GM12878 (cell line): Measurements from ENCODE around the gene SIGLEC14. TPM values are rescaled to one million over a fixed set of nuclear protein-coding genes. Genes with fewer than 3 reads are reported as not detected.

Experiments
- ATAC-seq: fragments of 200-7000 bp; cut with Tn5 transposase; 3 replicates; pipeline ENCODE4 v1.9.1; 2020; ENCODE audit warnings: mild to moderate bottlenecking, moderate library complexity
- BruUV-seq: library from RNA; stranded (reverse); fragments of 400-500 nt; replicated peaks from 2 replicates; lab custom pipeline; 2021; lab: Mats Ljungman, UMichigan
- CTCF ChIA-PET: fragments of 300-600 bp; sonication (Branson Sonifier 250); formaldehyde crosslinking; extraction: SDS; loops from one replicate; lab custom pipeline; 2021; ENCODE audit warnings: inconsistent platforms; lab: Yijun Ruan, JAX
- POLR2A ChIA-PET: fragments of 350-600 bp; formaldehyde crosslinking; extraction: SDS; loops from one replicate; lab custom pipeline; 2021; ENCODE audit warnings: inconsistent platforms; lab: Charles Lee
- RAD21 ChIA-PET: fragments of 300-600 bp; sonication (Branson Sonifier 250); formaldehyde crosslinking; loops from one replicate; lab custom pipeline; 2023; ENCODE audit warnings: antibody characterized with exemption; ENCODE audit not compliant: unreplicated experiment; lab: Charles Lee
- SMC1A ChIA-PET: fragments of 300-600 bp; sonication (Branson Sonifier 250); formaldehyde crosslinking; loops from one replicate; lab custom pipeline; 2023; ENCODE audit not compliant: unreplicated experiment, uncharacterized antibody; lab: Charles Lee
- DNase-seq: peaks from one replicate; pipeline ENCODE4 v3.0.0-alpha.2; 2011; ENCODE audit warnings: low read depth, low spot score
- FAIRE-seq: peaks from 3 replicates; lab custom pipeline; 2011; peaks lifted over from hg19 to GRCh38; lab: Jason Lieb, UNC
- H2AFZ ChIP-seq: 2 replicates; pipeline ENCODE4 v1.6.0; 2011; ENCODE audit warnings: low read depth, low read length, control low read depth; ENCODE audit not compliant: control insufficient read depth
- H3K27ac ChIP-seq: 2 replicates; pipeline ENCODE4 v1.5.1; 2011; ENCODE audit warnings: control low read depth; ENCODE audit not compliant: control insufficient read depth, insufficient read depth
- H3K27me3 ChIP-seq, 2 experiments: replicated peaks in 1 of 2; 2 replicates each; pipeline versions ENCODE4 v1.6.0 to v1.6.1; 2011; ENCODE audit warnings: low read length in 1 of 2; ENCODE audit not compliant: control insufficient read depth in 2 of 2, insufficient read depth in 2 of 2
- H3K36me3 ChIP-seq, 2 experiments: 2 replicates each; pipeline ENCODE4 v1.5.1; 2011; ENCODE audit warnings: low read length in 1 of 2; ENCODE audit not compliant: control insufficient read depth in 2 of 2, insufficient read depth in 2 of 2
- H3K4me1 ChIP-seq: 2 replicates; pipeline ENCODE4 v1.6.1; 2011; ENCODE audit warnings: mild to moderate bottlenecking, low read length, moderate library complexity, mixed read lengths; ENCODE audit not compliant: control insufficient read depth, insufficient read depth
- H3K4me2 ChIP-seq: 2 replicates; pipeline ENCODE4 v1.6.0; 2011; ENCODE audit warnings: control low read depth; ENCODE audit not compliant: control insufficient read depth, insufficient read depth
- H3K4me3 ChIP-seq: fragments of 200-600 bp; sonication (generic); 2 replicates; pipeline ENCODE4 v1.5.1; 2016
- H3K79me2 ChIP-seq: 2 replicates; pipeline ENCODE4 v1.6.0; 2011; ENCODE audit warnings: low read length; ENCODE audit not compliant: control insufficient read depth, insufficient read depth
- H3K9ac ChIP-seq: 2 replicates; pipeline ENCODE4 v1.8.0; 2011; ENCODE audit warnings: low read length, control low read depth, mixed read lengths; ENCODE audit not compliant: control insufficient read depth, insufficient read depth
- H3K9me3 ChIP-seq: replicated peaks from 3 replicates; pipeline ENCODE4 v1.5.1; 2011; ENCODE audit warnings: mild to moderate bottlenecking, low read length; ENCODE audit not compliant: control insufficient read depth, insufficient read depth
- H4K20me1 ChIP-seq: 2 replicates; pipeline ENCODE4 v1.6.0; 2011; ENCODE audit not compliant: control insufficient read depth, insufficient read depth
- BHLHE40 ChIP-seq, 2 experiments: fragments of 450-650 bp in 1 of 2; IDR thresholded peaks; 2 replicates each; pipeline ENCODE4 v1.6.1; 2011 to 2017; ENCODE audit warnings: low read depth in 2 of 2, borderline replicate concordance in 1 of 2, improper control_type of control experiment in 1 of 2, low read length in 1 of 2, mild to moderate bottlenecking in 1 of 2
- HDAC6 ChIP-seq: fragments of 200-600 bp; sonication (generic); IDR thresholded peaks from one replicate; pipeline ENCODE4 v1.8.0; 2017; ENCODE audit warnings: antibody characterized with exemption; ENCODE audit not compliant: unreplicated experiment
- IKZF1 ChIP-seq: fragments of 450-650 bp; conservative IDR thresholded peaks from 2 replicates; pipeline ENCODE4 v1.6.1; 2017; ENCODE audit warnings: antibody characterized with exemption, mild to moderate bottlenecking
- IKZF2 ChIP-seq, 2 experiments: fragments of 450-650 bp; IDR thresholded peaks; 2 replicates each; pipeline ENCODE4 v1.6.1; 2017; ENCODE audit warnings: mild to moderate bottlenecking in 2 of 2, moderate library complexity in 2 of 2
- MYB ChIP-seq: fragments of 150-350 bp; IDR thresholded peaks from 2 replicates; pipeline ENCODE4 v1.6.1; 2014; ENCODE audit warnings: mild to moderate bottlenecking, low read depth, low read length, borderline replicate concordance
- NR2F1 ChIP-seq: fragments of 450-650 bp; conservative IDR thresholded peaks from 2 replicates; pipeline ENCODE4 v1.6.1; 2017; ENCODE audit warnings: mild to moderate bottlenecking
- RUNX3 ChIP-seq: IDR thresholded peaks from 2 replicates; pipeline ENCODE4 v1.6.1; 2012; ENCODE audit warnings: low read length, inconsistent platforms
- SPI1 ChIP-seq: IDR thresholded peaks from 2 replicates; pipeline ENCODE4 v1.6.1; 2011; ENCODE audit warnings: low read depth, mild to moderate bottlenecking, low read length, moderate library complexity, borderline replicate concordance; ENCODE audit not compliant: insufficient read depth
- SREBF1 ChIP-seq: IDR thresholded peaks from 2 replicates; pipeline ENCODE4 v1.6.1; 2012; ENCODE audit warnings: mild to moderate bottlenecking, low read length
- SREBF2 ChIP-seq: IDR thresholded peaks from 2 replicates; pipeline ENCODE4 v1.6.1; 2012; ENCODE audit warnings: mild to moderate bottlenecking, low read length
- SRF ChIP-seq, 2 experiments: IDR thresholded peaks; 2 replicates each; pipeline ENCODE4 v1.6.1; 2011; ENCODE audit warnings: low read depth in 2 of 2, low read length in 2 of 2, mild to moderate bottlenecking in 1 of 2, moderate library complexity in 1 of 2
- TCF7 ChIP-seq: IDR thresholded peaks from 2 replicates; pipeline ENCODE4 v1.6.1; 2014; ENCODE audit warnings: antibody characterized with exemption, borderline replicate concordance
- ZNF24 ChIP-seq: fragments of 450-650 bp; IDR thresholded peaks from 2 replicates; pipeline ENCODE4 v1.6.1; 2017; ENCODE audit warnings: antibody characterized with exemption, mild to moderate bottlenecking
- WGBS: methylation state at CpG from one replicate; pipeline ENCODE4 v1.1.6; 2016; ENCODE audit warnings: low lambda C conversion rate; ENCODE audit not compliant: insufficient replicate concordance, insufficient coverage; ENCODE audit errors: missing lambda C conversion rate; 5-methylcytosine and 5-hydroxymethylcytosine counted together
- in situ Hi-C: fragments of 300-500 bp; cut with MboI; formaldehyde crosslinking; loops from 9 replicates; pipeline ENCODE4 v1.14.3; 2018; ENCODE audit warnings: mixed read lengths
- intact Hi-C: fragments of 100-400 bp; cut with micrococcal nuclease; formaldehyde crosslinking; loops from one replicate; pipeline ENCODE4 v1.14.2; 2022; ENCODE audit not compliant: unreplicated experiment
- polyA plus RNA-seq, 11 experiments: library from polyadenylated mRNA; depleted of rRNA in 4 of 11; unstranded in 6 of 11; stranded (reverse) in 5 of 11; fragments of >200 nt; fragmentation: Nextera tagmentation in 4 of 11; fragmentation: Illumina TruSeq in 1 of 11; extraction: Ambion mirVana in 4 of 11; extraction: Trizol in 1 of 11; gene quantifications; 1 replicate in 1 of 11; 2 replicates in 10 of 11; pipeline versions ENCODE4 v1.2.1 to v1.2.3, GENCODE V29; 2011 to 2016; ENCODE audit warnings: inconsistent platforms in 2 of 11, missing spikeins in 2 of 11, low read depth in 1 of 11
- total RNA-seq, 4 experiments: library from RNA; depleted of rRNA in 3 of 4; stranded (reverse); fragments of >200 nt in 3 of 4; fragmentation: Illumina TruSeq in 1 of 4; extraction: Trizol in 1 of 4; gene quantifications; 2 replicates each; pipeline versions ENCODE4 v1.2.1 to v1.2.3, GENCODE V29; 2013 to 2021
- TF ChIP-seq, protein P1 (sequence below): fragments of 450-650 bp; IDR thresholded peaks from 2 replicates; pipeline ENCODE4 v1.6.1; 2017; ENCODE audit warnings: low read depth, mild to moderate bottlenecking, moderate library complexity
- TF ChIP-seq, protein P2 (sequence below): IDR thresholded peaks from 2 replicates; pipeline ENCODE4 v1.6.1; 2011; ENCODE audit warnings: low read depth, mild to moderate bottlenecking, low read length, moderate library complexity, borderline replicate concordance; ENCODE audit errors: extremely low read depth

Gene SIGLEC14
- total and polyA plus RNA-seq, 10 of the 15 experiments (the other 5 are each of a cell fraction or from before 2014, with no cell fraction given), result 0.57 to 8.4 (median 4.6) TPM

GRCh38 chr19:51652266-51652665 lies 5.6 kb upstream of the SIGLEC14 start:
- Histone ChIP-seq H3K4me2 (no peak overlapping the region), H3K9ac (no peak overlapping the region)
- FAIRE-seq, result no peak

GRCh38 chr19:51651216-51651846 lies 4.7 kb upstream of the SIGLEC14 start:
- H3K4me2 ChIP-seq, result no peak overlapping the region; the same call in 1 of the 2 replicates
- 10% methylated on average over 7 of the region's 7 CpGs for WGBS
- no peak overlapping the region; the same call in 1 of the 2 replicates for H3K27ac ChIP-seq
- H2AFZ ChIP-seq, result no peak overlapping the region
- ATAC-seq (peak; percentile 78), FAIRE-seq (peak; percentile 62), DNase-seq (no peak)
- no peak overlapping the region for H3K4me3 ChIP-seq
- RAD21 ChIA-PET, result interaction anchor here (1.6 kb wide), 1 partner anchor 49 kb away, joined by 5 read pairs; no protein-coding TSS in a partner anchor
- CTCF ChIA-PET, result interaction anchor here (1.3 to 1.7 kb wide), 3 partner anchors 10 to 180 kb away, joined by 3 to 8 read pairs (median 6); no protein-coding TSS in a partner anchor
- no peaks in the 10 kb centered on the region for H3K27me3 ChIP-seq
- H4K20me1 ChIP-seq, result no peaks in the 10 kb centered on the region
- BruUV-seq, result no TSS peak
- no peak overlapping the region for H3K9ac ChIP-seq
- no peaks in the 10 kb centered on the region for H3K79me2 ChIP-seq
- no peaks in the 10 kb centered on the region; the same call in 2 of the 3 replicates for H3K9me3 ChIP-seq
- SMC1A ChIA-PET, result interaction anchor here (0.7 to 2.0 kb wide), 4 partner anchors 43 to 179 kb away, joined by 3 to 9 read pairs (median 5); no protein-coding TSS in a partner anchor
- in situ Hi-C loops (no loop called here), intact Hi-C loops (loop anchor here (10.0 kb wide), 1 partner anchor 317 kb away; no protein-coding TSS in a partner anchor)
- POLR2A ChIA-PET, result interaction anchor here (0.6 kb wide), 1 partner anchor 268 kb away, joined by 6 read pairs; no protein-coding TSS in a partner anchor
- peaks cover 25% of the 10 kb centered on the region for H3K4me1 ChIP-seq
- no peaks in the 10 kb centered on the region for H3K36me3 ChIP-seq
- no peak for TF ChIP-seq ZNF24
- TF ChIP-seq IKZF2 (IDR thresholded peaks at IDR 0.05), result peak; percentile 30 to 35; a peak in 2 of 4 replicates
- TF ChIP-seq, protein P1, sequence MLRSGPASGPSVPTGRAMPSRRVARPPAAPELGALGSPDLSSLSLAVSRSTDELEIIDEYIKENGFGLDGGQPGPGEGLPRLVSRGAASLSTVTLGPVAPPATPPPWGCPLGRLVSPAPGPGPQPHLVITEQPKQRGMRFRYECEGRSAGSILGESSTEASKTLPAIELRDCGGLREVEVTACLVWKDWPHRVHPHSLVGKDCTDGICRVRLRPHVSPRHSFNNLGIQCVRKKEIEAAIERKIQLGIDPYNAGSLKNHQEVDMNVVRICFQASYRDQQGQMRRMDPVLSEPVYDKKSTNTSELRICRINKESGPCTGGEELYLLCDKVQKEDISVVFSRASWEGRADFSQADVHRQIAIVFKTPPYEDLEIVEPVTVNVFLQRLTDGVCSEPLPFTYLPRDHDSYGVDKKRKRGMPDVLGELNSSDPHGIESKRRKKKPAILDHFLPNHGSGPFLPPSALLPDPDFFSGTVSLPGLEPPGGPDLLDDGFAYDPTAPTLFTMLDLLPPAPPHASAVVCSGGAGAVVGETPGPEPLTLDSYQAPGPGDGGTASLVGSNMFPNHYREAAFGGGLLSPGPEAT, result no peak
- TF ChIP-seq MYB, result no peak
- TF ChIP-seq SREBF1, result no peak
- no peak for TF ChIP-seq NR2F1
- no peak for TF ChIP-seq SREBF2
- no peak for TF ChIP-seq HDAC6
- TF ChIP-seq TCF7, result no peak
- TF ChIP-seq BHLHE40 (IDR thresholded peaks at IDR 0.05; ENCODE audit: borderline replicate concordance in 1 of 2, low read depth in 2 of 2, low read length in 1 of 2), result 0 out of 4 replicates have a peak, but pooled peaks of 1 of the 2 experiments have one; percentile 11
- TF ChIP-seq RUNX3, result peak; percentile 53
- peak; percentile 44 for TF ChIP-seq IKZF1

More at GRCh38 chr19:51652266-51652665, 5.6 kb upstream of the SIGLEC14 start:
- POLR2A ChIA-PET, result no interaction called here
- no peaks in the 10 kb centered on the region; the same call in 2 of the 3 replicates for H3K9me3 ChIP-seq
- RAD21 ChIA-PET, result interaction anchor here (1.6 kb wide), 1 partner anchor 50 kb away, joined by 5 read pairs; no protein-coding TSS in a partner anchor
- 77% methylated on average over 4 of the region's 4 CpGs for WGBS
- no peak overlapping the region for H3K27ac ChIP-seq
- no peak overlapping the region for H2AFZ ChIP-seq
- TF ChIP-seq SRF (IDR thresholded peaks at IDR 0.05; ENCODE audit: low read depth in 2 of 2, low read length in 2 of 2) (no peak), SPI1 (peak; percentile 16; the same call in 1 of the 2 replicates), HDAC6 (no peak), RUNX3 (no peak)
- TF ChIP-seq, protein P2, sequence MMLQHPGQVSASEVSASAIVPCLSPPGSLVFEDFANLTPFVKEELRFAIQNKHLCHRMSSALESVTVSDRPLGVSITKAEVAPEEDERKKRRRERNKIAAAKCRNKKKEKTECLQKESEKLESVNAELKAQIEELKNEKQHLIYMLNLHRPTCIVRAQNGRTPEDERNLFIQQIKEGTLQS, result no peak
- no peak for DNase-seq
- no peak overlapping the region for H3K4me3 ChIP-seq
- SMC1A ChIA-PET, result interaction anchor here (1.3 to 2.0 kb wide), 4 partner anchors 44 to 180 kb away, joined by 3 to 9 read pairs (median 5); no protein-coding TSS in a partner anchor
- no peaks in the 10 kb centered on the region for H3K27me3 ChIP-seq
- in situ Hi-C loops (no loop called here), intact Hi-C loops (loop anchor here (10.0 kb wide), 1 partner anchor 317 kb away; no protein-coding TSS in a partner anchor)
- no peaks in the 10 kb centered on the region for H3K79me2 ChIP-seq
- peaks cover 19% of the 10 kb centered on the region for H3K4me1 ChIP-seq
- no TSS peak for BruUV-seq
- no peaks in the 10 kb centered on the region for H4K20me1 ChIP-seq
- ATAC-seq, result no peak
- H3K36me3 ChIP-seq, result no peaks in the 10 kb centered on the region
- CTCF ChIA-PET, result interaction anchor here (0.6 to 1.7 kb wide), 7 partner anchors 9 to 358 kb away, joined by 3 to 8 read pairs (median 4); no protein-coding TSS in a partner anchor
